SU-DHL-6 (cell line): ENCODE data around the gene EPO.
"Not testable (repeated sequence)": the region's sequence is repeated elsewhere in the genome, so short reads cannot be mapped to it uniquely, and the experiment has no call there.

ENCODE experiments used
- H2AFZ ChIP-seq: fragments of 200-600 bp; sonication (generic); 2 replicates; pipeline ENCODE4 v1.6.1; 2014; ENCODE audit warnings: low read depth, mild to moderate bottlenecking, moderate library complexity, mixed read lengths, antibody characterized with exemption, low read length; ENCODE audit not compliant: severe bottlenecking
- H3F3A ChIP-seq: fragments of 200-600 bp; shearing (Covaris generic); 2 replicates; pipeline ENCODE4 v1.6.0; 2016; ENCODE audit warnings: antibody characterized with exemption, mild to moderate bottlenecking; ENCODE audit not compliant: insufficient read depth
- H3K27ac ChIP-seq: fragments of 200-600 bp; sonication (generic); 2 replicates; pipeline ENCODE4 v1.5.1; 2016; ENCODE audit warnings: low read depth, mild to moderate bottlenecking, low read length, moderate library complexity, mixed read lengths
- H3K27me3 ChIP-seq: fragments of 200-600 bp; sonication (generic), shearing (Covaris generic); 2 replicates; pipeline ENCODE4 v1.6.0; 2014; ENCODE audit warnings: mild to moderate bottlenecking, low read length
- H3K36me3 ChIP-seq: fragments of 200-600 bp; sonication (generic); 2 replicates; pipeline ENCODE4 v1.6.1; 2014; ENCODE audit warnings: mild to moderate bottlenecking, low read length, mixed read lengths
- H3K4me2 ChIP-seq: fragments of 300-600, 200-600 bp; shearing (Covaris generic), sonication (generic); 2 replicates; pipeline ENCODE4 v1.6.0; 2014; ENCODE audit warnings: low read length, low read depth, mild to moderate bottlenecking; ENCODE audit not compliant: poor library complexity, severe bottlenecking
- H3K4me3 ChIP-seq: fragments of 200-600 bp; sonication (generic); 2 replicates; pipeline ENCODE4 v1.5.1; 2014; ENCODE audit warnings: antibody characterized with exemption, low read length, mild to moderate bottlenecking, mixed read lengths; ENCODE audit not compliant: insufficient read depth, poor library complexity, severe bottlenecking
- H3K79me2 ChIP-seq: fragments of 200-600 bp; sonication (generic); 2 replicates; pipeline ENCODE4 v1.6.1; 2014; ENCODE audit warnings: mild to moderate bottlenecking, low read length, moderate library complexity; ENCODE audit not compliant: insufficient read depth
- H3K9ac ChIP-seq: fragments of 200-600 bp; sonication (generic); 2 replicates; pipeline ENCODE4 v1.7.0; 2014; ENCODE audit warnings: mild to moderate bottlenecking, low read length
- H3K9me2 ChIP-seq: fragments of 200-600 bp; sonication (generic); replicated peaks from 2 replicates; pipeline ENCODE4 v1.6.1; 2014; ENCODE audit warnings: low read length; ENCODE audit not compliant: insufficient read depth
- H3K9me3 ChIP-seq: fragments of 200-600 bp; sonication (generic); 2 replicates; pipeline ENCODE4 v1.6.1; 2014; ENCODE audit warnings: low read length, mixed read lengths; ENCODE audit not compliant: insufficient read depth
- H4K20me1 ChIP-seq: fragments of 200-600 bp; sonication (generic); 2 replicates; pipeline ENCODE4 v1.6.1; 2014; ENCODE audit warnings: low read depth, mild to moderate bottlenecking, antibody characterized with exemption, low read length, moderate library complexity, mixed read lengths
- EZH2phosphoT487 ChIP-seq: fragments of 200-600 bp; sonication (generic), shearing (Covaris generic); conservative IDR thresholded peaks from 2 replicates; pipeline ENCODE4 v1.6.1; 2018; ENCODE audit warnings: mild to moderate bottlenecking, antibody characterized with exemption, low read length, moderate library complexity, mixed read lengths
- TF ChIP-seq, protein P1 (sequence below): fragments of 200-600 bp; sonication (generic); IDR thresholded peaks from one replicate; pipeline ENCODE4 v1.5.1; 2017; ENCODE audit warnings: antibody characterized with exemption, mild to moderate bottlenecking, low read length, moderate library complexity; ENCODE audit not compliant: insufficient read depth, poor library complexity, severe bottlenecking

The EPO gene

DNA sequence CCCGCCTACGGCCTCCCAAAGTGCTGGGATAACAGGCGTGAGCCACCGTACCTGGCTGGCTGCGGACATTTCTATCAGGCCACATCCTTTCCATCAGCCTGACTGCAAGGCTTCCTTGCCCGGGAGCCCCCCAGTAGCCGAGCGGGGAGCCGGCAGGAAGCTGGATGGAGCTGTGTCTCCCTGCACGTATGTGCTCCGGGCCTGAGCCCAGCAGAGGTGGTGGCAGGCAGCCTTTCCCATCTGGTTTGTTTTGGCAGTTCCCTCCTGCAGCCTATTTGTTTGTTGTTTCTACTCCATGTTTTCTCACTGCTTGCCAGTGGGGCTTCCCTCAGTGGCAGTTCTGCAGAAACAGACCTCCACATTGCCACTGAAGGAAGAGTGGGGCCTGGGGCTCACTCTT, 8.9 kb upstream of the EPO start:
- no peaks in the 10 kb centered on the region for H3K9me3 ChIP-seq
- H2AFZ ChIP-seq, result no peak overlapping the region
- H3K4me3 ChIP-seq, result no peak overlapping the region
- H3K36me3 ChIP-seq, result no peaks in the 10 kb centered on the region
- H3K27ac ChIP-seq, result no peak overlapping the region
- H3K9me2 ChIP-seq, result no peaks in the 10 kb centered on the region
- H3K4me2 ChIP-seq, result no peak overlapping the region
- no peaks in the 10 kb centered on the region for H3K27me3 ChIP-seq
- peaks cover 14% of the 10 kb centered on the region for H3K79me2 ChIP-seq
- H3K9ac ChIP-seq, result no peak overlapping the region
- TF ChIP-seq, protein P1, sequence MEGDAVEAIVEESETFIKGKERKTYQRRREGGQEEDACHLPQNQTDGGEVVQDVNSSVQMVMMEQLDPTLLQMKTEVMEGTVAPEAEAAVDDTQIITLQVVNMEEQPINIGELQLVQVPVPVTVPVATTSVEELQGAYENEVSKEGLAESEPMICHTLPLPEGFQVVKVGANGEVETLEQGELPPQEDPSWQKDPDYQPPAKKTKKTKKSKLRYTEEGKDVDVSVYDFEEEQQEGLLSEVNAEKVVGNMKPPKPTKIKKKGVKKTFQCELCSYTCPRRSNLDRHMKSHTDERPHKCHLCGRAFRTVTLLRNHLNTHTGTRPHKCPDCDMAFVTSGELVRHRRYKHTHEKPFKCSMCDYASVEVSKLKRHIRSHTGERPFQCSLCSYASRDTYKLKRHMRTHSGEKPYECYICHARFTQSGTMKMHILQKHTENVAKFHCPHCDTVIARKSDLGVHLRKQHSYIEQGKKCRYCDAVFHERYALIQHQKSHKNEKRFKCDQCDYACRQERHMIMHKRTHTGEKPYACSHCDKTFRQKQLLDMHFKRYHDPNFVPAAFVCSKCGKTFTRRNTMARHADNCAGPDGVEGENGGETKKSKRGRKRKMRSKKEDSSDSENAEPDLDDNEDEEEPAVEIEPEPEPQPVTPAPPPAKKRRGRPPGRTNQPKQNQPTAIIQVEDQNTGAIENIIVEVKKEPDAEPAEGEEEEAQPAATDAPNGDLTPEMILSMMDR, result no peak
- no peak for TF ChIP-seq EZH2phosphoT487
- H3F3A ChIP-seq, result 0 out of 2 replicates have a peak, but pooled peaks cover 6% of the 10 kb centered on the region
- no peaks in the 10 kb centered on the region for H4K20me1 ChIP-seq

- Histone ChIP-seq H4K20me1 (no peaks in the 10 kb centered on the region), H2AFZ (no peak overlapping the region), H3K27me3 (no peaks in the 10 kb centered on the region), H3K4me3 (no peak overlapping the region), H3K9ac (no peak overlapping the region), H3K9me2 (no peaks in the 10 kb centered on the region), H3F3A (0 out of 2 replicates have a peak, but pooled peaks cover 3% of the 10 kb centered on the region), H3K9me3 (no peaks in the 10 kb centered on the region), H3K4me2 (no peak overlapping the region), H3K36me3 (no peaks in the 10 kb centered on the region), H3K27ac (no peak overlapping the region), H3K79me2 (no peaks in the 10 kb centered on the region)
- TF ChIP-seq, protein P1, result no peak
- no peak for TF ChIP-seq EZH2phosphoT487
These were observed 5.5 kb upstream of the EPO start for GRCh38 chr7:100714725-100715124.

- H3K4me2 ChIP-seq, H3K36me3 ChIP-seq, H2AFZ ChIP-seq, H3K9me2 ChIP-seq, H3K9me3 ChIP-seq, H3K27me3 ChIP-seq, H3K4me3 ChIP-seq, H3K27ac ChIP-seq, H3F3A ChIP-seq, H3K9ac ChIP-seq, H3K79me2 ChIP-seq, H4K20me1 ChIP-seq: not testable (repeated sequence)
These were observed 3.2 kb upstream of the EPO start for GRCh38 chr7:100717073-100717472.

GRCh38 chr7:100719523-100720278, 567 bp upstream of the EPO start:
- Histone ChIP-seq H3K9ac (no peak overlapping the region), H2AFZ (no peak overlapping the region), H3F3A (no peaks in the 10 kb centered on the region)

More at GRCh38 chr7:100719523-100720278, 567 bp upstream of the EPO start:
- H3K27me3 ChIP-seq, result no peaks in the 10 kb centered on the region
- no peaks in the 10 kb centered on the region for H4K20me1 ChIP-seq
- no peak overlapping the region for H3K27ac ChIP-seq
- TF ChIP-seq EZH2phosphoT487, result no peak
- TF ChIP-seq, protein P1, result no peak
- no peak overlapping the region for H3K4me2 ChIP-seq
- H3K4me3 ChIP-seq, result no peak overlapping the region
- no peaks in the 10 kb centered on the region for H3K9me2 ChIP-seq
- H3K79me2 ChIP-seq, result no peaks in the 10 kb centered on the region
- no peaks in the 10 kb centered on the region for H3K9me3 ChIP-seq
- H3K36me3 ChIP-seq, result no peaks in the 10 kb centered on the region
